Measurements from ENCODE around the gene BAIAP2L1.

Gene BAIAP2L1

GRCh38 chr7:98294326-98294725, 106.6 kb downstream of the BAIAP2L1 start:
- Histone ChIP-seq H3K27ac (no peak overlapping the region), H3K4me1 (no peaks in the 10 kb centered on the region), H3K36me3 (ENCODE audit: control insufficient read depth, insufficient read depth, low read length) (no peaks in the 10 kb centered on the region), H3K79me2 (no peaks in the 10 kb centered on the region), H3K4me2 (ENCODE audit: low read length) (no peak overlapping the region), H2AFZ (no peak overlapping the region), H3K9ac (no peak overlapping the region), H3K4me3 (ENCODE audit: low read depth, low read length) (no peak overlapping the region), H3K9me3 (ENCODE audit: control insufficient read depth, low read length) (no peaks in the 10 kb centered on the region), H3K27me3 (ENCODE audit: control insufficient read depth, insufficient read depth, low read length) (no peaks in the 10 kb centered on the region)
- TF ChIP-seq CTCF (IDR thresholded peaks at IDR 0.05), result no peak

GRCh38 chr7:98293746-98294145, 107.1 kb downstream of the BAIAP2L1 start:
- H3K36me3 ChIP-seq (ENCODE audit: control insufficient read depth, insufficient read depth, low read length), result no peaks in the 10 kb centered on the region
- H2AFZ ChIP-seq, result no peak overlapping the region
- no peak overlapping the region for H3K9ac ChIP-seq
- no peak for TF ChIP-seq CTCF (IDR thresholded peaks at IDR 0.05)
- H3K79me2 ChIP-seq, result no peaks in the 10 kb centered on the region
- H3K9me3 ChIP-seq (ENCODE audit: control insufficient read depth, low read length), result no peaks in the 10 kb centered on the region
- no peak overlapping the region for H3K4me3 ChIP-seq (ENCODE audit: low read depth, low read length)
- H3K27ac ChIP-seq, result no peak overlapping the region
- H3K4me1 ChIP-seq, result no peaks in the 10 kb centered on the region
- H3K27me3 ChIP-seq (ENCODE audit: control insufficient read depth, insufficient read depth, low read length), result no peaks in the 10 kb centered on the region
- H3K4me2 ChIP-seq (ENCODE audit: low read length), result no peak overlapping the region

- no peaks in the 10 kb centered on the region for H3K9me3 ChIP-seq (ENCODE audit: control insufficient read depth, low read length)
- no peak overlapping the region for H3K9ac ChIP-seq
- TF ChIP-seq CTCF (IDR thresholded peaks at IDR 0.05), result no peak
- no peaks in the 10 kb centered on the region for H3K4me1 ChIP-seq
- H3K27ac ChIP-seq, result no peak overlapping the region
- no peak overlapping the region for H2AFZ ChIP-seq
- no peaks in the 10 kb centered on the region for H3K36me3 ChIP-seq (ENCODE audit: control insufficient read depth, insufficient read depth, low read length)
- no peak overlapping the region for H3K4me2 ChIP-seq (ENCODE audit: low read length)
- no peaks in the 10 kb centered on the region for H3K27me3 ChIP-seq (ENCODE audit: control insufficient read depth, insufficient read depth, low read length)
- H3K4me3 ChIP-seq (ENCODE audit: low read depth, low read length), result no peak overlapping the region
- H3K79me2 ChIP-seq, result no peaks in the 10 kb centered on the region
Observed at GRCh38 chr7:98293265-98293664, 107.6 kb downstream of the BAIAP2L1 start.

- no peak overlapping the region for H3K9ac ChIP-seq
- H3K36me3 ChIP-seq (ENCODE audit: control insufficient read depth, insufficient read depth, low read length), result no peaks in the 10 kb centered on the region
- H3K4me2 ChIP-seq (ENCODE audit: low read length), result no peak overlapping the region
- no peak overlapping the region for H2AFZ ChIP-seq
- no peak overlapping the region for H3K27ac ChIP-seq
- no peaks in the 10 kb centered on the region for H3K4me1 ChIP-seq
- no peaks in the 10 kb centered on the region for H3K9me3 ChIP-seq (ENCODE audit: control insufficient read depth, low read length)
- no peak overlapping the region for H3K4me3 ChIP-seq (ENCODE audit: low read depth, low read length)
- no peaks in the 10 kb centered on the region for H3K79me2 ChIP-seq
- TF ChIP-seq CTCF (IDR thresholded peaks at IDR 0.05), result no peak
- no peaks in the 10 kb centered on the region for H3K27me3 ChIP-seq (ENCODE audit: control insufficient read depth, insufficient read depth, low read length)
Observed at GRCh38 chr7:98291717-98292116, 109.2 kb downstream of the BAIAP2L1 start.

- Histone ChIP-seq H3K9ac (no peak overlapping the region), H3K4me2 (ENCODE audit: low read length) (no peak overlapping the region), H3K4me3 (ENCODE audit: low read depth, low read length) (no peak overlapping the region), H2AFZ (no peak overlapping the region), H3K27me3 (ENCODE audit: control insufficient read depth, insufficient read depth, low read length) (no peaks in the 10 kb centered on the region), H3K36me3 (ENCODE audit: control insufficient read depth, insufficient read depth, low read length) (no peaks in the 10 kb centered on the region), H3K27ac (no peak overlapping the region), H3K9me3 (ENCODE audit: control insufficient read depth, low read length) (no peaks in the 10 kb centered on the region), H3K4me1 (no peaks in the 10 kb centered on the region), H3K79me2 (peaks cover 7% of the 10 kb centered on the region)
- TF ChIP-seq CTCF (IDR thresholded peaks at IDR 0.05), result no peak
Observed at GRCh38 chr7:98289333-98289875, 111.5 kb downstream of the BAIAP2L1 start.

Data from parathyroid adenoma (tissue), 2 donors.